Glutamatergic neuron (in vitro differentiated cells): ENCODE results near the gene OR51I1. TPM values are rescaled to one million over a fixed set of nuclear protein-coding genes. Genes with fewer than 3 reads are reported as not detected.

Experiments
- DNase-seq: peaks from one replicate; pipeline ENCODE4 v3.0.0; 2022
- H3K27ac Mint-ChIP-seq: one replicate; pipeline ENCODE4 v1.8.0; 2020; ENCODE audit warnings: mild to moderate bottlenecking, mixed read lengths, inconsistent platforms; ENCODE audit not compliant: unreplicated experiment
- H3K27me3 Mint-ChIP-seq: one replicate; pipeline ENCODE4 v1.8.0; 2020; ENCODE audit warnings: mild to moderate bottlenecking, moderate library complexity, mixed read lengths, inconsistent platforms; ENCODE audit not compliant: unreplicated experiment
- H3K36me3 Mint-ChIP-seq: one replicate; pipeline ENCODE4 v1.8.0; 2020; ENCODE audit warnings: mild to moderate bottlenecking, mixed read lengths, inconsistent platforms; ENCODE audit not compliant: unreplicated experiment
- H3K4me1 Mint-ChIP-seq: one replicate; pipeline ENCODE4 v1.8.0; 2020; ENCODE audit warnings: mild to moderate bottlenecking, low read depth, mixed read lengths, inconsistent platforms; ENCODE audit not compliant: unreplicated experiment
- H3K4me3 Mint-ChIP-seq: one replicate; pipeline ENCODE4 v1.8.0; 2020; ENCODE audit warnings: mild to moderate bottlenecking, mixed read lengths, inconsistent platforms; ENCODE audit not compliant: unreplicated experiment
- H3K9me3 Mint-ChIP-seq: one replicate; pipeline ENCODE4 v1.8.0; 2020; ENCODE audit warnings: mild to moderate bottlenecking, moderate library complexity, mixed read lengths, inconsistent platforms; ENCODE audit not compliant: unreplicated experiment
- total RNA-seq: library from RNA; stranded (reverse); fragmentation: NEBNext Ultra II Directional; extraction: Animal tissue kit (Norgen Biotek cat#: 25700); gene quantifications from one replicate; pipeline ENCODE4 v1.2.1, GENCODE V29; 2021; ENCODE audit not compliant: unreplicated experiment
- TF ChIP-seq, protein P1 (sequence below): fragments of 200-600 bp; sonication (generic); IDR thresholded peaks from one replicate; pipeline ENCODE4 v1.5.0; 2021; ENCODE audit not compliant: partially characterized antibody, unreplicated experiment

Gene OR51I1
- total RNA-seq, 1 donor from 2014 or later, result not detected

DNA sequence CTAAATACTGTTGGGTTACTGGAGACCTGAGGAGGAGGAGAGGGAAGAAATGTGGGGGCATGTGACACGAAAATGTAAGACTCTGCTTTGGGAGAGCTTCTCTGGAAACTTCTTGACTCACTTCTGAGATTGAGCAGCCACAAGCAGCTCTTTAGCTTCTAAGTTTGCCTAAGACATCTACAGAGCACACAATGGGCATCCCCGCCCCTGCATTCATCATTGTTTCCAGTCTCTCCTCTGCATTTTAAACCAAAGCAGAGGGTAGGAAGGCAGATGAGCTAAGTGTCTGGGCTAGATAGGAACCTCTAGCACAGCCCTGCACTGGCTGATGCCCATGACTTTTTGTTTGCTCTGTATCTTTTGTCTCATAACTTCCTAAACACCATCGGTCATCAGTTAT is 45.1 kb upstream of the OR51I1 start:
- Mint-ChIP-seq H3K9me3 (no peaks in the 10 kb centered on the region), H3K27ac (no peak overlapping the region), H3K27me3 (no peaks in the 10 kb centered on the region), H3K4me3 (no peak overlapping the region), H3K4me1 (no peaks in the 10 kb centered on the region), H3K36me3 (no peaks in the 10 kb centered on the region)
- TF ChIP-seq, protein P1, sequence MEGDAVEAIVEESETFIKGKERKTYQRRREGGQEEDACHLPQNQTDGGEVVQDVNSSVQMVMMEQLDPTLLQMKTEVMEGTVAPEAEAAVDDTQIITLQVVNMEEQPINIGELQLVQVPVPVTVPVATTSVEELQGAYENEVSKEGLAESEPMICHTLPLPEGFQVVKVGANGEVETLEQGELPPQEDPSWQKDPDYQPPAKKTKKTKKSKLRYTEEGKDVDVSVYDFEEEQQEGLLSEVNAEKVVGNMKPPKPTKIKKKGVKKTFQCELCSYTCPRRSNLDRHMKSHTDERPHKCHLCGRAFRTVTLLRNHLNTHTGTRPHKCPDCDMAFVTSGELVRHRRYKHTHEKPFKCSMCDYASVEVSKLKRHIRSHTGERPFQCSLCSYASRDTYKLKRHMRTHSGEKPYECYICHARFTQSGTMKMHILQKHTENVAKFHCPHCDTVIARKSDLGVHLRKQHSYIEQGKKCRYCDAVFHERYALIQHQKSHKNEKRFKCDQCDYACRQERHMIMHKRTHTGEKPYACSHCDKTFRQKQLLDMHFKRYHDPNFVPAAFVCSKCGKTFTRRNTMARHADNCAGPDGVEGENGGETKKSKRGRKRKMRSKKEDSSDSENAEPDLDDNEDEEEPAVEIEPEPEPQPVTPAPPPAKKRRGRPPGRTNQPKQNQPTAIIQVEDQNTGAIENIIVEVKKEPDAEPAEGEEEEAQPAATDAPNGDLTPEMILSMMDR, result no peak
- no peak for DNase-seq

DNA sequence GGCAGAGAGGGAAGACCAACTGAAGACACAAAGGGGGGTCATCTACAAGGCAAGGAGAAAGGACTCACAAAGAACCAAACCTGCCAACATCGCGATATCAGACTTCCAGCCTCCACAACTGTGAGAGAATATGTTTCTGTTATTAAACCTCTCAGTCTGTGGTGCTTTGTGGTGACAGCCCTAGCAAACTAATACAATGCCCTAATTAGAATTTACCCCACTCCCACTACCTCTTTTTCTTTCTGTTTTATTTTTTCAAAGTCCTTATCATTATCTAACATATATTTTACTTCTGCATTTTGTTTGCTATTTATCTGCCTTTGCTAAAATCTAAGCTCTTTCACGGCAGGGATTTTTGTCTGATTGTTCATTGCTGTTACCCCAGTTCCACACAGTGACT is 44.7 kb upstream of the OR51I1 start:
- no peaks in the 10 kb centered on the region for H3K9me3 Mint-ChIP-seq

DNA sequence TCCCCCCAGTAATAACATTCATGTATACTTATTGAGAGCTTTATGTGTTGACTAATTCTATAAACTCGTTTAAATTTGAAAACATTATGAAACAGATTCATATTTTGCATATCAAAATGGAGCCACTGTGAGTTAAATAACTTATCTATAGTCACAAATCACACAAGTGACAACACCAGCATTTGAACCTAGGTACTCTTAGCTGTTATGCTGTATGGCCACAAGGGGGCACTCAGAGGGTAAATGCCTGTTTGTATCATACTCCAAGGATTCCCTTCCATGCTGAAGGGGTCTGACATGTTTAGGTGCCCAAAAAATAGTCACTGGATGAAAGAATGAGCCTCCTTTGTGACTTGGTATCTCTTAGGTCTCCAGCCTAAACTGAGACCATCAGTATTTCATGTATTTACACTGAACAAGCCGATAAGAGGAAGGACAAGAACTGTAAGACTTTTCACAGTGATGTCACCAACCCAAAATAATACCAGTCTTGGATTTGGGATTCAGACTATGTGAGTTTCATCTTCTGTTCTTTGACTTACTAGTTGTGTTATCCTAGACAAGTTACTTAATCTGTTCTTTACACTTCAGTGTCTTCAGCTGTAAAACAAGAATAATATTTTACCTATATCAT is 35.0 kb upstream of the OR51I1 start:
- TF ChIP-seq, protein P1, result peak; percentile 90
- Mint-ChIP-seq H3K4me3 (no peak overlapping the region), H3K27me3 (no peaks in the 10 kb centered on the region), H3K9me3 (peaks cover 2% of the 10 kb centered on the region), H3K36me3 (no peaks in the 10 kb centered on the region), H3K4me1 (no peaks in the 10 kb centered on the region), H3K27ac (no peak overlapping the region)
- peak; percentile 48 for DNase-seq

More for the DNA sequence above, 44.7 kb upstream of the OR51I1 start:
- no peak overlapping the region for H3K4me3 Mint-ChIP-seq
- TF ChIP-seq, protein P1, result no peak
- no peak for DNase-seq
- H3K4me1 Mint-ChIP-seq, result no peaks in the 10 kb centered on the region
- H3K36me3 Mint-ChIP-seq, result no peaks in the 10 kb centered on the region
- H3K27me3 Mint-ChIP-seq, result no peaks in the 10 kb centered on the region
- H3K27ac Mint-ChIP-seq, result no peak overlapping the region

GRCh38 chr11:5473921-5474320 is 32.6 kb upstream of the OR51I1 start:
- TF ChIP-seq, protein P1, result no peak
- no peaks in the 10 kb centered on the region for H3K36me3 Mint-ChIP-seq

GRCh38 chr11:5467527-5467926 is 26.2 kb upstream of the OR51I1 start:
- Mint-ChIP-seq H3K9me3 (no peaks in the 10 kb centered on the region), H3K4me1 (no peaks in the 10 kb centered on the region), H3K36me3 (no peaks in the 10 kb centered on the region), H3K27ac (no peak overlapping the region), H3K27me3 (no peaks in the 10 kb centered on the region), H3K4me3 (no peak overlapping the region)
- no peak for DNase-seq
- TF ChIP-seq, protein P1, result no peak

More at GRCh38 chr11:5473921-5474320, 32.6 kb upstream of the OR51I1 start:
- Mint-ChIP-seq H3K27ac (no peak overlapping the region), H3K27me3 (no peaks in the 10 kb centered on the region), H3K4me1 (no peaks in the 10 kb centered on the region), H3K9me3 (peaks cover 2% of the 10 kb centered on the region), H3K4me3 (no peak overlapping the region)
- no peak for DNase-seq
